ENCODE results near the gene BSPRY.
"Not testable (repeated sequence)": the region's sequence is repeated elsewhere in the genome, so short reads cannot be mapped to it uniquely, and the experiment has no call there.

Gene BSPRY

DNA sequence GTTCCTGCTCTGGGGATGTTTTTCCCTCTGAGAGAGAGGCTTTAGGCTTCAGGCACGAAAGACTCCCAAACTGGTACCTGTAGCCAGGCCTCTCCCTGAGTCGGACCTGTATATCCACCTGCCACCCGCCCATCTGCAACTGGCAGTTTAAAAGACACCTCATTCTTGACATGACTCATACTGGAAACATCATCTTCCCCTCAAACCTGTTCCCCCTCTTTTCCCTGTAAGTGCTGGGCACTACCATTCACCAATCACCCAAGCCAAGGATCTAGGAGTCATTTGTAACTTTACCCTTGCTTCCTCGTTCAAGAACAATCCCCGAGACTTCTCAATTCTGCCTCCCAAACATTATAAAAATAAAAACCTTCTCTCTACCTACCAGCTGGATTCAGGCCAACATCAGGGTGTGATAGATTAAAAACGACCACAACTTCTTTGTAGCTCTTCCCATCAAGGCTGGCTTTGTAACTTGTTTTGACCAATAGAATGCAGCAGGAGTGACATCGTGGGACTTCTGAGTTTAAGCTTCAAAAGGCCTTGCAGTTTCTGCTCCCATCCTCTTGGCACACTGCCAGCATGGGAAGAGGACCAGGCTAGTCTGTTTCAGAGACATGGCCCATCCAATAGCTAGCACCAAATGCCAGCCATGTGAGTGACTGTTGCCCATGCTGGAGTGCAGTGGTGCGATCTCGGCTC lies 7.5 kb upstream of the BSPRY start:
- peak; percentile 29 for DNase-seq

DNA sequence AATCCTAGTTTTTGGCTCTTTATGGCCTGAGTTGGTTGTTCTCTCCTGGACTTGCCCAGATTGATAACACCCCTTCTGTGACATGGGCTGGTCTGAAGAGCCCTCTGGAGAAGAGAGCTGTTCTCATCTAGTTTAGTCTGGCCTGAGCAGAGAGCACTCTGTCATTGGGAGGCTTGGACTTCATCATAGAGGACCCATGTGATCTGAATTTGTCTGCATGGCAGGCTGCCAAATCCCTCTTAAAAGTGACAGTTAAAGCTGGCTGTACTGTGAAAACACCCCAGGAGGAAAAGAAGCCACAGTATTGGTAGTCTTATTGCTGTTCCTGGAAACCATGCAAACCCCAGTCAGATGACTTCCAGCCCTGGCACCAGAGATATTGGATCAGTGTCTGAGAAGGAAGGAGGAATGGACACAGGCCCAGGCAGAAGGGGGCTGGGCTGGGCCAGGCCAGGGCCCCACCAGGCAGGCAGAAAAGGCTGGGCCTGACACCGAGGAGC lies 5.6 kb upstream of the BSPRY start:
- no peak for DNase-seq

DNA sequence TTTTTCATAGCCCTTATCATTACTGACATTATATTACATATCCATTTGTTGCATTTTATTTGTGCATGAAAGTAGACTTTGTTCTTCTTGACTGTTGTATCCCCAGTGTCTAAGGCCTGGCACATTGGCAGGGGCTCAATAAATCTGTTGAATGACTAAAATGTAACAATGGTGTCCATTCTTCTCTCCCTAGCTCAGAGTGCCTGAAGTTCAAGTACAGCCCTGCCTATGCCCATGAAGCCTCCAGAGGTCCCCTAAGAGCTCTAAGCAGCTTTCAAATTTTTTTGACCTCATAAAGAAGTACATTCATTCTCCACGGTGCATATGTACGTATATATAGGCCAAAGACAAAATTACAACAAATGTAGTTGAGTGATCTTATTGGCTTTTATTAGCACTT lies 4.2 kb upstream of the BSPRY start:
- DNase-seq: no peak

DNA sequence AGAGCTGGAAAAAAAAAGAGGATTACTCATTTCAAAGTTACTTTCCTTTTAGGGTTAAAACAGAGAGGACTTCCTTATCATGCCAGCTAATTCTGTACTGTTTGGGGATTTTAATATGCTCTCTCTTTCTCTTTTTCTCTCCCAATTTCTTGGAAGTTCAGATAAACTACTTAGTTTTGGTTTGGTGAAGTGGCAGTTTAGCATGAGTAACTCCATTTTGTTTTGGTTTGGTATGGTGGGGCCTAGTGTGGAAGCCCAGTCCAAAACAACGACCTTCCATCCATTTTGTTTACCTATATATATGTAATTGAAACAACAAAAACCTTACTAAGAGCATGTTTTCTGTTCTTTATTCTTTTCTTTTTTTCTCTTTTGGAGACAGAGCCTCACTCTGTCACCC lies 3.7 kb upstream of the BSPRY start:
- no peak for DNase-seq

DNA sequence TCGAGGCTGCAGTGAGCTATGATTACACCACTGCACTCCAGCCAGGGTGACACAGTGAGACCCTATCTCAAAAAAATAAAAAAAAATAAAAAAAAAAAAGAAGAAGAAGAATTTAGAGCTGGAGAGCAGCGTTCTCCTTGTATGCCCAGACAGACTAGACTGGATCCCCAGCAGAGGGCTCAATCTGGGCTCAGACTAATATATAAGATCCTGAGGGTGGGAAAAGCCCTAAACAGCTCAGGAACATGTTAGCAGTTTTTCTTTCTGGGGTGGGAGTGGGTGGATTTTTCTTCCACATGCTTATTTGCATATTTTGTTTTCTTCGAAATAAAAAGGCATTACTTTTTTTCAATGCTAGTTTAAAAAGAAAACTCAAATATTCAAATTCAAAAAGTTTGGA lies 904 bp upstream of the BSPRY start:
- no peak for DNase-seq

DNA sequence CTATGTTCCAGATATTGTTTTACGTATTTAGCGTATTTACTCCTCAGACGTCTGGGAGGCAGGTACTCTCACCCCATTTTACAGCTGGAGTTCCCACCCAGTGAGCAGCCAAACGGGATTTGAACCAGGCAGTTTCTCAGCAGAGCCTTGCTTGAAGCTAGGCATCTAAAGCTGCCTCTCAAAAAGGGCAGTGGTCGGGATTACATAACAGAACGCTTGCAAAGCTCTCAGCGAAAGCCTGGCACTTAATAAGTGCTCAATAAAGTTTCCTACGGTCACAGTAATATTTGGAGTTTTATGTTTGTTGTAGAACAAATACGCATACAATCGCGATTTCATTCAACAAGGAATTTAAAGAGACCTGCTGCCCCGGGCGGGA lies 286 bp upstream of the BSPRY start:
- no peak for DNase-seq

DNA sequence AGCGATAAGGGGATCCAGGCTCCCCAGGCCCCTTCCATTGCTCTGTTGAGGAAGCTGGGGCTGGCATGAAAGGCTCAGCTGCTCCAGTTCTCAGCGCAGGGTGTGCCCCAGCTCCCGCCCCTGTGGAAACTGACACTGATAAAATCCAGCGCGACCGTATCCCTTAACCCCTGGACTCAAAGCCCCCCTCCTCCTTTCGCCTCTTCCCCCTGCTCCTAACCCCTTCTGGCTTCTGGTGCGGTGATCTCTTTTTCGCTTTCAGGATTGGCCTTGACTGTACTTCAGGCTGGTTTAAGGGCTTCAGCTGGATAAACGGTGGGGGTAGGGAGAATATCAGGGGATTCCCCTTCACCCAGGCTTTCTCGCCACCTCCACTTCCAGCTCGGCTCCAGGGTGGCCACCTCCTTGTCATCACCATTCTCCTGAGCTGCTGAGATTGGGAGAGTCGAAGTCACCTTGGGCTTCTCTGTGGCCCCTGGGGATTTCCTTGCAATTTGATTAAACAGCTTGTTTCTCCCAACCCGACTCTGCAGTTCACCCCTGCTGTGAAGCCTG lies 843 bp downstream of the BSPRY start:
- no peak for DNase-seq

DNA sequence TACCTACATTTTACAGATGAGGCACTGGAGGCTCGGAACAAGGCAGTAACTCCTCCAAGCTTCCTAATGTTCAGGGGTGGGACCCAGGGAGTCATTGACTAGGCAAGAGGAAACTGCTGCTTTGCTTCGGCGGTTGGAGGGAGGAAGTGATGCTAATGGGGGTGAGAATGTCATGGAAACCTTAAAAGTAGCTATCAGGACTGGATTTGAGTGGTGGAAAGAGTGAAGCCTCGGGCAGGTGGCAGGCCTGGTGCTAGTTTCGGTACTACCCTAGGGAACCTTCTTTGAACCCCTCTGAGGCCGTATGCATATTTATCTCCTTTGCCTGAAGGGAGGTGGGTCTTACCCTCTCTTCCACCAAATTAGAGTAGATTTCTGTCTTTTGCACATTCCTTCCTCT lies 1.6 kb downstream of the BSPRY start:
- peak; percentile 37 for DNase-seq

DNA sequence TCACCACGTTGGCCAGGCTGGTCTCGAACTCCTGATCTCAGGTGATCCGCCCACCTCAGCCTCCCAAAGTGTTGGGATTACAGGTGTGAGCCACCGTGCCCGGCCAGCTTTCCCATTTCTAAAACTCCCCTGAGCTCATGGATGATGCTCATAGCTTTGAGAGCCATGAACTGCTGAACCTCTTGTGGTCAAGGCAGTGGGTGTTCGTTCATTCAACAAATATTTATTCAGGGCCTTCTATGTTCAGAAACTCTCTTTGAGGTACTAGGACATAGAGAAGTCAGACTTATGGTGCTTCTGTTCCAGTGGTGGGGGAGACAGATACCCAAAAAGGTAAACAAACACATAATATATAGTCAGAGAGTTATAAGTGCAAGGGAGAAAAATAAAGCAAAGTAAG lies 2.7 kb downstream of the BSPRY start:
- DNase-seq: no peak

DNA sequence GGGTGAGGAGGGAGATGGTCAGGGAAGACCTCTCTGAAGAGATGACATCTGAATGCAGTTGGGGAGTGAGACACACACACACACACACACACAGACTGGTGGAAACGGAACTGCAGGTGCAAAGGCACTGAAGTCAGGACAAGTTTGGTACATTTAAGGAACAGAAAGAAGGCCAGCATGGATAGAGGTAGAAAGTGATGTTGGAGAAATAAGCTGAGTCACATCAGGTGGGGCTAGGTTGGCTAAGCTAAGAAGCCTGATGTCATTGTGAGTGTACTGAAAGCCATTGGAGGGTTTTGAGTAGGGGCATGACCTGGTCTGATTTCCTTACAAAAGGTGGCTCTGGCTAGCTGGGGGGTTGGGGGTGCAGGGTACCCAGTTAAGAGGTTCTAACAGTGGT lies 3.1 kb downstream of the BSPRY start:
- no peak for DNase-seq

DNA sequence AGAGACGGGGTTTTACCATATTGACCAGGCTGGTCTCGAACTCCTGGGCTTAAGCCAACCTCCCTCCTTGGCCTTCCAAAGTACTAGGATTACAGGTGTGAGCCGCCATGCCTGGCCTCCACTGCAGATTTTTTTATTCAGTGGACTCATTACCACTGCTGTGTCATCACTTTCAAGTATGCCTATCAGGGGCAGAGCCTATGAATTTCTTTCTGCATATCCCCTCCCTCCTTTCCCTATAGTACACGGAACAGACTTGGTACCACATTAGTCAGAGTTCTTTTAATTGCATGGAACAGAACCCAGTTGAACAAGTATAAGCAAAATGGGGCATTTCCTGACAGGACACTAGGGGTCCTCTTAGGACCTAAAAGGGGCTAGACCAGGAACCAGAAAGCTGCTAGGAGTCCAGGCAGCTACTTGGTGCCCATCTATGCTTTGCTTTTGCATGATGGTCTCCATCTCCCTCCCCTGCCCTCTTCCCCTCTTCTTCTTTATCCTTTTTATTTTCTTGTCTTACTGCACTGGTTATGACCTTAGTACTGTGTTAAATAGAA lies 5.8 kb downstream of the BSPRY start:
- DNase-seq: no peak

DNA sequence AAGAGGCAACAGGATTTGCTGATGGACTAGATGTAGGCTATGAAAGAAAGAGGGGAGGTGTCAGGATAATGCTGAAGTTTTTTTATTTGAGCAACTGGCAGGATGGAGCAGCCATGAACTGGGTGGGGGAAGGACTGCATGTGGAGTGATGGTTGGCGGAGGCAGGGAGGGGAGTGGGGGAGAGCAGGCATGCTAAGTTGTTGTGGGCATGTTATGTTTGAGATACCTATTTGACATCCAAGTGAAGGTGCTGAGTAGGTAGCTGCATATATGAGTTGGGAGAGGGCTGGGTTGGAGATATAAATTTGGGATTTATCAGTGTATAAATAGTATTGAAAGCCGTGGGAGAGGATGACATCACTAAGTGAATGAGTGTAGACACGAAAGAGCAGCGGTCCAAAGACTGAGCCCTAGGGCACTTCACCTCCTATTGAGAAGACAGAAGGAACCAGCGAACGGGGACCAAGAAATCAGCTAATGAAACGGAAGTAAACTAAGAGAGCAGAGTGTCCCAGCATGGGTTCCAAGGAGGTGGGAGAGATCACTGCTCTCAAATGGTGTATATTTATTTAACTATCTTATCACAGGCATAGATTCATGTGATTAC lies 7.4 kb downstream of the BSPRY start:
- DNase-seq: no peak

DNA sequence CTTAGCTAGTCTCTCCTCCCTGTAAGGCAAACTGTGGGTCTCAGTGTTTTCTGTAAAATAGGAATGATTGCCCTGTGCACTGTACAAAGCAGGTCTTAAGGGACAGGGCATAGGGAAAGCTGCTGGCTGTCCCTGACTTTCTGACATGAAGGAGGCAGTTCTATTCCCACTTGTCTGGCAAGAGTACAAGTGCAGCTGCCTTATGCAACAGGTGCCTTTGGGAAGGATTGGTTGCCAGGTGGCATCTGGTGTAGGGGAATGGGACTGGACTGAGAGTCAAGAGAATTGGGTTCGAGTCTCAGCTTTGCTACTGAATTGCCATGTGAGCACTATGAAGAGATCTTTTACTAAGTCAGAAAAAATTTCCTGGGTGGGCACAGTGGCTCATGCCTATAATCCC lies 10.0 kb downstream of the BSPRY start:
- DNase-seq: no peak

DNA sequence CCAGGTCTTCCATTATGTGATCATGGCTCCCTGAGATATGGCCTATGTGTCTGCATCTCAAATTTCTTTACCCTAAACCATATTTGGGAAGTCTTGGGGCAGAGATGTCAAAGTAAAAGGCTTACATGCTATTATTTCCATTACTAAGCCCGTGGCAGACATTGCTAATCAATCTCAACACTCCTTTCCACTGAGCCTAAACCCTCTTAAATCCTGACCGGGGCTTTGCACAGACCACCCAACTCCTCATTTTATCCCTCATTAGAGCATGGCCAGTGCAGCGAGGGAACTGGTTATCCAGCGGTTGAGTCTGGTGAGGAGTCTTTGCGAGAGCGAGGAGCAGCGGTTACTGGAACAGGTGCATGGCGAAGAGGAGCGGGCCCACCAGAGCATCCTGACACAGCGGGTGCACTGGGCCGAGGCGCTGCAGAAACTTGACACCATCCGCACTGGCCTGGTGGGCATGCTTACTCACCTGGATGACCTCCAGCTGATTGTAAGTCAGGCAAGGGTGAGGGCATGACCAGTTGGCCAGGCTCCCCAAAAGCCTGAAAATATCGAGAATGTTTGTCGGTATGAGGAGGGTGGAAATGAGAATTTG lies 11.0 kb downstream of the BSPRY start:
- no peak for DNase-seq

DNA sequence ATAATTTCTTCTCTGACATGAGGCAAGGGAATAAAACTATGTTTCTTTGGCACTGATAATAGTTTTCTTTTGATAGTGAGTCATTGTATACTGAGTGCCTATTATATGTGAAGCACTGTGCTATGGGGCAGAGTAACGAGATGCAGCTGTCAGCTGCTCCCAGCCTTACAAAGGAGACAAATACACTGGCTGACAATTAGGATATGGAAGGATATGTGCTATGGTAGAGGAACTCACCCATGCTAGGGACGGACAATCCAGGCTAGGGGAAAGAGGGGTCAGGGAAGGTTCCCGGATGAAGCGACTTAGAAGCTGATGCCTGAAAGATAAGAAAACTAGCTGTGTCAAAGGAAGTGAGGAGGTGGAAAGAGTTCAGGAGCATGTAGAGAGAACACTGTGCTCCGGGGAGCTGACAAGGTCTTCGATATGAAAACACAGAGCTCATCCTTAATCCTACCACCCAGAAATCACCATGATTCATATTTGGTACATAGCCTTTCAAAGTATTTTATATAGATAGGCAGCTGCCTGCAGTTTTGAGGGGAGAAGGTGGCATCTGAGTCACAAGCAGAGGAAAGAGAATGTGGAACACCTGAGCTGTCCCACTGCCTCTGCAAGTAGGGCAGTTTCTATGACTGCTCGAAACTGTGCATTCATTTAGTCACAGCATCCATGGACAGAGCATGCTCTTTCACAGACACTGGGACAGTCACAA lies 12.1 kb downstream of the BSPRY start:
- no peak for DNase-seq

DNA sequence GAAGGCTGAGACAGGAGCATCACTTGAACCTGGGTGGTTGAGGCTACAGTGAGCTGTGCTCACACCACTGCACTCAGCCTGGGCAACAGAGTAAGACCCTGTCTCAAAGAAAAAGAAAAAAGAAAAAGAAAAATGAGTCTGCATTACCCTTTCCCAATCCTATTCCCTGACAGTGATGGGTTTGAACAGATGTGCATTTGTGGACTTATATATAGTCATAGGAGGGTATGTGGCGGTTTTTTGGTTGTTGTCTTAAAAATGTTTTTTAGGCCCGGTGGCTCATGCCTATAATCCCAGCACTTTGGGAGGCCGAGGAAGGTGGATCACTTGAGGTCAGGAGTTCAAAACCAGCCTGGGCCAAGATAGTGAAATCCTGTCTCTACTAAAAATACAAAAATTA lies 14.0 kb downstream of the BSPRY start:
- no peak for DNase-seq

DNA sequence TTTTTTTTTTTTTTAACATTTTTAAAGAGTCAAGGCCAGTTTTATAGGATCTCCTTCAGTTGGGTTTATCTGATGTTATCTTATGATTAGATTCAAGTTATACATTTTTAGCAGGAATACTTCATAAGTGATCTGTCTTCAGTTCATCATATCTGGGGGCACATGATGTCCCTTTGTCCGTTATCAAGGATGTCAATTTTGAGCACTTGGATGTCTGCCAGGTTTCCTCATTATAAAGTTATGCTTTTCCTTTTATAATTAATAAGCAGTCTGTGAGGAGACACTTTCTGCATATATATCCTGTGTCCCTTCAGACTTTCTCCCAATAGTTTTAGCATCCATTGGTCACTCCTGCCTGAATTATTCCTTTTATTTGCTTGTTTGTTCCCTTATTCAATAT lies 15.6 kb downstream of the BSPRY start:
- DNase-seq: no peak

DNA sequence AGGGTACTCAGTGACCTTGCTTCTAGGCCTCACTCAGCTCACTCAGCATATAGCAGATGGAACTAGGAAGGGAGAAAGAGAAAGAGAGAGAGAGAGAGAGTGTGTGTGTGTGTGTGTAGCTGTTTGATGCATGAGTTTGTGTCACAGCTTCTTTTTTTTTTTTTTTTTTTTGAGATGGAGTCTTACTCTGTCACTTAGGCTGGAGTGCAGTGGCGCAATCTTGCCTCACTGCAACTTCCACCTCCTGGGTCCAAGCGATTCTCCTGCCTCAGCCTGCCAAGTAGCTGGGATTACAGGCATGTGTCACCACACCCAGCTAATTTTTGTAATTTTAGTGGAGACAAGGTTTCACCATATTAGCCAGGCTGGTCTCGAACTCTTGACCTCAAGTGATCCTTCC lies 16.3 kb downstream of the BSPRY start:
- DNase-seq: not testable (repeated sequence)

DNA sequence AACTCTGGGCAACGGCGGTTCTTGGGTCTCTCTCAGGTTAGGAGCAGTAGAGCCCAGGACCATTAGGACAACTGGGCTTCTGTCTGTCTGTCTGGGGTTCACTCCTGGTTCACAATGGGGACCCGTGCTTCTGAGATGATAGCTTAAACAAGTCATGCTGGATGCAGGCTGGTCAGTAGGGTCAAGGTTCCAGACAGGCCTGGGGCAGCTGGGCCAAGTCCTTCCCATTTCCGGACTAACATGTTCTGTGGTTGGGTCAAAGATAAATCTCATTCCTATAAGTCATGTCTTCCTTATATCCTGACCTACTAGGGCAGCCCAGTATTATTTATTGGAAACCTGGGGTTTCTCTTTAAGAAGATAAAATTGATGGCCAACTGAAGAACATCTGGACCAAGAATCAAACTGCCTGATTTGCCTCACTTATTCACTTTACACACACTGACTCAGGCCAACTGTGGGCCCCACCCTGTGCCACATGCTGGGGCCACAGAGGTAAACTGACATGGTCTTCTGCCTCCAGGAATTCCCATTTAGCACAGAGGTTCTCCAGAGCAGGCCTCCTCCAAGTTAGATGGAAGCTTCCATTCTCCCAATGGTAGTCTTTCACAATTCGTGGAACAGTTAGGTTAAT lies 19.1 kb downstream of the BSPRY start:
- DNase-seq: no peak

DNA sequence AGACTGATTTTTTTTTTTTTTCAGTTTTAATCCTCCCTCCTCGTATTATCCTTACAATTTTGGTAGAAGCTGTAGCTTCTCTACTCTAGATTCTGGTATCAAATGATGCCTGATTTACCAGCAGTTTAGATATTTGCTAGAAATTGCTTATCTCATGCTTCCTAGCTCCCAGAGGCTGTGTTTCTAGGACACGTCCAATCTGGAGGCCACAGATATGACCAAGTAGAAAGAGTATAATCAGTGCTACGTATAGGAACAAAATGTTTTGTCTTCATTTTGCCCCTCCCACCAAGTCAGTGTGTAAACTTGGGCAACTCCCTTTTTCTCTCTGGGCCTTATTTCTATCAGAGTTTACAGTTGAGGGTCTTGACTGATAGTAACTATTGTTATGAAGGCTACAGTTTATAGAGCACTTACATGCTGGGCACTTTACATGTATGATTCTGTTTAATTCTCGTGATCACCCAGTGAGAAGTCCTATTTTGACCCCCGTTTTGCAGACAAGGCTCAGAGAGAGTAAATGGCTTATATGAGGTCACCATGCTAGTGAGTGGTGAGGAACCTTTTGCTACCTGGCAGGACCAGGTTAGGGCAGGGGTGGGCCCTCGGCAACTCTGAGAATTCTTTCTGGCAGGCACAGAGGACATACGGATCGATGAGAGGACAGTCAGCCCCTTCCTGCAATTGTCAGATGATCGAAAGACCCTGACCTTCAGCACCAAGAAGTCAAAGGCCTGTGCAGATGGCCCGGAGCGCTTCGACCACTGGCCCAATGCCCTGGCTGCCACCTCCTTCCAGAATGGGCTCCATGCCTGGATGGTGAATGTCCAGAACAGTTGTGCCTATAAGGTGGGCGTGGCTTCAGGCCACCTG lies 19.9 kb downstream of the BSPRY start:
- DNase-seq: no peak

DNA sequence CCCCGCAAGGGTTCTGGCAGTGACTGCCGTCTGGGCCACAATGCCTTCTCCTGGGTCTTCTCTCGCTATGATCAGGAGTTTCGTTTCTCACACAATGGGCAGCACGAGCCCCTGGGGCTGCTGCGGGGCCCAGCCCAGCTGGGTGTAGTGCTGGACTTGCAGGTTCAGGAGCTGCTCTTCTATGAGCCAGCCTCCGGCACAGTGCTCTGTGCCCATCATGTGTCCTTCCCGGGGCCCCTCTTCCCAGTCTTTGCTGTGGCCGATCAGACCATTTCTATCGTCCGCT lies 20.5 kb downstream of the BSPRY start:
- DNase-seq: no peak

DNA sequence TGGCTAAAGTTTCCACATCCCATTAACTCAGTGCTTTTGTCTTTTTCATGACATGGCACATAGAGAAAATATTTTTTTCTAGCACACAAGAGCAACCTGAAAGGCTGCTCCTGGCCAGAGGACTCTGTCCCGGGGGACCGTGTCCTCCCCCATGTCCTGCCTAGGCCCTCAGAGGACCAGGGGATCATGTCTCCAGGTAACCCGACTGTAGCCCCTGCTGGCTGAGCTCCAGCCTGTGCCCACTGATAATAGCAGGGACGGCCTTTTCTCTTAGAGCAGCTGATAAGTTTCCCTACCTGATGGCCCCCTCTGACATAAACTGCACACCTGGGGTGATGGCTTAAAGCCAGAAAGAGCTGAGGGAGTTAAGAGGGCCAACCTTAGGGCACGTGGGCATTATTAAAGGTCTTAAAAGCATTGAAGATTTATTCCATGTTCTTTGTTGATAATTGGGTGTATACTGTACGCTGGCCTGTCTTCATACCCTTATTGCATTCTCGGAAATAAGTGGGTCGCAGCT lies 21.5 kb downstream of the BSPRY start:
- no peak for DNase-seq
